ENCODE data around the gene RABGGTB.

RABGGTB gene

DNA sequence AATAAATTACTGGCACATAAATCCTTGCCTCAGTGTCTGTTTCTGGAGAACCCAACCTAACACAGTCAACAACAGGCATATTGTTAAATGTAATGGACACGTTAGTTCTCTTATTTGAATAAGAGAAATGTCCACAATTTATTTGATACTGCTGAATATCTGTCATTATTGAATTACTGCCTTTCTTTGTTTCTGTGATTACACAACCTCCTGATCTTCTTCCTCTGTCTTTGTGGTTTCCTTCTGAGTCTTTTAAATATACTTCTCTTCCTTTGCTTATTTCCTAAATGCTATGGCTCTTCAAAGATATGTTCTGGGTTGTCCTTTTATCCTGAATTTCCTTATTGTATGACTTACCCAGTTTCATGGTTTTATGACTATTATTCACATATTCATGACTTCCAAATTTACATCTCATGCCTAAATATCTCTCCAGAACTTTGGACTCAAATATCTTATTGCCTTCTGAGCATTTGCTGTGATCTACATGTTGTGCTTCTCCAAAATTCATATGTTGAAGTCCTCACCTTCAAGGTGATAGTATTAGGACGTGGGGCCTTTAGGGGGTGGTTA, 50.6 kb downstream of the RABGGTB start:
- Histone ChIP-seq H3K27me3 (ENCODE audit: control insufficient read depth, insufficient read depth, low read length) (no peaks in the 10 kb centered on the region), H3K36me3 (ENCODE audit: control insufficient read depth, insufficient read depth, low read length) (no peaks in the 10 kb centered on the region), H3K27ac (ENCODE audit: low read depth, low read length) (no peak overlapping the region), H3K9me3 (ENCODE audit: control insufficient read depth, insufficient read depth, low read depth, low read length) (0 out of 2 replicates have a peak, but pooled peaks cover 4% of the 10 kb centered on the region), H3K4me3 (ENCODE audit: low read depth, low read length) (no peak overlapping the region), H3K9ac (ENCODE audit: low read length) (no peak overlapping the region), H3K4me1 (ENCODE audit: control insufficient read depth, insufficient read depth, low read length) (no peaks in the 10 kb centered on the region)

- Histone ChIP-seq H3K4me1 (ENCODE audit: control insufficient read depth, insufficient read depth, low read length) (no peaks in the 10 kb centered on the region), H3K4me3 (ENCODE audit: low read depth, low read length) (no peak overlapping the region), H3K36me3 (ENCODE audit: control insufficient read depth, insufficient read depth, low read length) (no peaks in the 10 kb centered on the region), H3K9me3 (ENCODE audit: control insufficient read depth, insufficient read depth, low read depth, low read length) (0 out of 2 replicates have a peak, but pooled peaks cover 4% of the 10 kb centered on the region), H3K27ac (ENCODE audit: low read depth, low read length) (no peak overlapping the region), H3K9ac (ENCODE audit: low read length) (no peak overlapping the region), H3K27me3 (ENCODE audit: control insufficient read depth, insufficient read depth, low read length) (no peaks in the 10 kb centered on the region)
These were observed 52.0 kb downstream of the RABGGTB start for GRCh38 chr1:75838079-75838478.

DNA sequence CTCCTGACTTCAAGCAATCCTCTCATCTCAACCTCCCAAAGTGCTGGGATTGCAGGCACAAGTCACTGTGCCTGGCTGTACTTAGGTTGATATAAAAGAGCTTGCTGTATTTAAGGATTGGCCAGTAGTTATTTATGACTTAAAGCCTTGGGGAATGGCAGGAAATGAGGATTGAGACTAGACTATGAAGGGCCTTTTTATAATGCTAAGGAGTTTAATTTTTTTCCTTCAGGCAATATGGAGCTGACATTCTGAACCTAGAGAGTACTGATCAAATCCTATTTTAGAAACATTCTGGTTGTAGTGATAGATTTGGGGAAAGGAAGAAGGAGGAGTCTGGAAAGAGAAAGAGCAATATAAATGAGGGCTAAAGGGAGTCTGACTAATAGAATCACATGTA, 55.4 kb downstream of the RABGGTB start:
- no peaks in the 10 kb centered on the region for H3K27me3 ChIP-seq (ENCODE audit: control insufficient read depth, insufficient read depth, low read length)
- no peak overlapping the region for H3K9ac ChIP-seq (ENCODE audit: low read length)
- H3K4me1 ChIP-seq (ENCODE audit: control insufficient read depth, insufficient read depth, low read length), result no peaks in the 10 kb centered on the region
- H3K9me3 ChIP-seq (ENCODE audit: control insufficient read depth, insufficient read depth, low read depth, low read length), result no peaks in the 10 kb centered on the region
- H3K4me3 ChIP-seq (ENCODE audit: low read depth, low read length), result no peak overlapping the region
- H3K36me3 ChIP-seq (ENCODE audit: control insufficient read depth, insufficient read depth, low read length), result no peaks in the 10 kb centered on the region
- peak overlapping the region; percentile 53; the same call in 1 of the 2 replicates for H3K27ac ChIP-seq (ENCODE audit: low read depth, low read length)
